Embryonic facial prominence (tissue), 1 donor: ENCODE results near the gene SIVA1.
"Not testable (repeated sequence)": the region's sequence is repeated elsewhere in the genome, so short reads cannot be mapped to it uniquely, and the experiment has no call there.

ENCODE experiments used
- DNase-seq: peaks from one replicate; pipeline ENCODE4 v3.0.0-alpha.2; 2016; ENCODE audit errors: extremely low spot score

Gene SIVA1

DNA sequence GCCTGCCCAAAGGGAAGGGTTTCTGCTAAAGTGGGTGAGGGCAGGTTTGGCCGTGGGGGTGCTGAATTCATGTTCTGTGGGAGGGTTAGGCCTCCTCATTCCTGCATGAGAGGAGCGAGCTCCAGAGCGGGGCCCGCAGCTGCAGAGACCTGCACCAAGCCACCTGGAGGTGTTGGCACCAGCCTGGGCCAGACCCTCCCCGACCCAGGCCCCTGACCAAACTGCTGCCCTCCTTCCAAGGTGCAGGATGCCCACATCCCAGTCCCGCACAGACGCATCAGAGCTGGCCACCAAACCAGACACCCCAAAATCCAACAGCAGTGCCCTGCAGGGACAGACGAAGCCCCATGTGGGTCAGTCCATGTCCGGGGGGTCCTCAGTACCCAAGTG, 18.4 kb upstream of the SIVA1 start:
- no peak for DNase-seq

DNA sequence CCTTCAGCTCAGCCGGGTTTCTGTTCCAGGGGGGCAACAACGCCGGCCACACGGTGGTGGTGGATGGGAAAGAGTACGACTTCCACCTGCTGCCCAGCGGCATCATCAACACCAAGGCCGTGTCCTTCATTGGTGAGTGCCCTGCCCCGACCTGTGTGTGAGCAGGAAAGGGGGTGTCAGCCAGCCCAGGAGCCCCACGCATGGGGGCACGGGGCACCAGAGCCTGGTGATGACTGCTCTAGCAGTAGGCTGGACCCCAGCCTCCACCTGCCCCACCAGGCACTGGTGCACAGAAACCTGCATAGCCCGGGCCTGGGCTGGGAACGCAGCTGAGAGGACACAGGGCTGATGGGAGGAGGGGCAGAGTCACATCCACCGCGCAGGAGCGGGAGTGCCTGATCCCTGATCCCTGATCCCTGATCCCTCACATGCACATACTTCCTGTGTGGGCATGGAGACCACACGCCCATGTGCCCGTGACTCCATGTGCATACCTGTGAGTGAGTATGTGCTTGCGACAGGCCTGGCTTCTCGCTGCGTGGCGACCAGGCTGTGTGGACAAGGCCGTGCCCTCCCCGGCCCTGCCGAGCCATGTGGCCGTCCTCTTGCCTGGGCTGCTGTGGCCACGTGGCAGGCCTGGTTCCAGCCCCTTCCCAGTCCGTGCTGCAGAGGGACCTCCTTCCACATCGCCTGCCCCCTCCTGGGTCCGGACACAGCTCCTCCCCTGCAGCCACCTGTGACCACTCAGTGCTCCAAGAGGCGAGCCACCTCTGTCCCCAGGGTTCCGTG, 17.8 kb upstream of the SIVA1 start:
- no peak for DNase-seq

DNA sequence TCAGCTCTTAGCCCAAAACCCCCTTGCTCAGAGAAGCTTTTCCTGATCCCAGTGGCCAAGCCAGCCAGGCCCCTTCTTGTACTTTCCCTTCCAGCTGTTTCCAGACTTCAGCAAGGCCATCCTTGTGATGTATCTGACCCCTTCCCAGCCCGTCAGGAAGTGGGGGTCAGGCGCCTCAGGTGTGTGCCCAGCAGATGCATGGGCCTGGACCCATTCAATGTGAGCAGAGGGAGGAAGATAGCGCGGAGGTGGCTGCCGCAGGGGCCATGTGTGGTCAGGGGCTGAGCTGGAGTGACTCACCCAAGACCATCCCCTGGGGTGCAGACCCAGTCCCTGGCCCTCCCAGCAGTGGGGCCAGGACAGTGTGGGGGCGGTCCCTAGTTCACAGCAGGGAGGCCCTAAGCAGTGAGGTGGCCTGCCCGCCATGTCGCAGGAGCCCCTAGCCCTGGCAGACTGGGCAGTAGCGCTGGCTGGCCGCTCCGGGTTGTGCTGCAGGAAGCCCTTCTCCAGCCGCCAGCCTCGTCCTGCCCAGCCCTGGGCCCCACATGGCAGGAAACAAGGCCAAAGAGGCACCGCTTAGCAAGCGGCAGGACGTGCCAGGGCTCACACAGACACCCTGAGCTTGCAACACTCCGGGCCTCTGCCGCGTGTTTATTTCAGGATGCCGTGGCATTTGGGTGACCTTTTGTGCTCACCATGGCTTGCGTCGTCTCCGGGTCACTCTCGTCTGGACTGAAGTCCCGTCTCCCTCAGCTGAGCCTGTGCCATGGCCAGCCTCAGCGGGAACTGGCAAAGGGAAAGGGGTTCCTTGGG, 16.9 kb upstream of the SIVA1 start:
- no peak for DNase-seq

DNA sequence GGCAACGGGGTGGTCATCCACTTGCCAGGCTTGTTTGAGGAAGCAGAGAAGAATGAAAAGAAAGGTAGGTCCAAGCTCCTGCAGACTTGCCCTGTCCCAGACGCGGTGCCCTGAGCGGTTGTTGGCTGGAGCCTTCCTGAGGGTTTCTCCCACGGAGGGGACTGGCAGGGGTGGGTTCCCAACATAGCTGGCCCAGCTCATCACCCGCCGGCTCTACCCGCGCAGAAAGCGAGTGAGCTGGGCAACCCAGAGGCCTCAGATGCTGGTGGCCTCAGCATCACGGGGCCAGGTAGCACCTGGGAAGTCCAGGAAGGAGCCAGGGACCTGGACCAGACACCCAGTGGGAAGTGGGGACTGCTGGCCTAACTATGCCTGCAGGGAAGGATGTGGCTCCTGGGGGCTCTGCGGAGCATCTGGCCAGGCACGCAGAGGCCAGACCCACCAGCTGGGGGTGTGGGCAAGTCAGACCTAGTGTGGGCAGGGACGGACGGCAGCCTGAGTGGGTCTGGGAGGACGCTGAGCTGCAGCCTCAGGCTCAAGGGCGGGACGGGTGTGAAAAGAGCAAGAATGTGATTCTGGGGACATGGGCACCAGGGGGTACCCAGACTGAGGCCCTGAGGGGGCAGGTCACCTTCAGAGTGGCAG, 14.4 kb upstream of the SIVA1 start:
- no peak for DNase-seq

DNA sequence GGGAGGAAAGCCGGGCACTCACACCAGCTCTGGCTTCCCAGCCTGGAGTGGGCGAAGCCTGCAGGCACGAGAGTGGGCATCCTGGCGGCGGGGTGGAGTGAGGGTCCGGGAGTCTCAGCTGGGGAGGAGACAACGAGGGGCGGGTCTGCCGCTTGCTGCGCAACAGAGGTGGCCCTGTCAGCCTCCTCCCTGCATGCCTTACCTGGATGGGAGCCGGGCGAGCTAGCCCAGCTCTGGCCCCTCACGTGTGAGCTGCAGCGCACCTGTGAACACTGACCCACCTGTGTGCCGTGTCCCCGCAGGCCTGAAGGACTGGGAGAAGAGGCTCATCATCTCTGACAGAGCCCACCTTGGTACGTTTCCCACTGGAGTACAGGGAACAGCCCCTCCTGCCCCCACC, 13.9 kb upstream of the SIVA1 start:
- DNase-seq: no peak

DNA sequence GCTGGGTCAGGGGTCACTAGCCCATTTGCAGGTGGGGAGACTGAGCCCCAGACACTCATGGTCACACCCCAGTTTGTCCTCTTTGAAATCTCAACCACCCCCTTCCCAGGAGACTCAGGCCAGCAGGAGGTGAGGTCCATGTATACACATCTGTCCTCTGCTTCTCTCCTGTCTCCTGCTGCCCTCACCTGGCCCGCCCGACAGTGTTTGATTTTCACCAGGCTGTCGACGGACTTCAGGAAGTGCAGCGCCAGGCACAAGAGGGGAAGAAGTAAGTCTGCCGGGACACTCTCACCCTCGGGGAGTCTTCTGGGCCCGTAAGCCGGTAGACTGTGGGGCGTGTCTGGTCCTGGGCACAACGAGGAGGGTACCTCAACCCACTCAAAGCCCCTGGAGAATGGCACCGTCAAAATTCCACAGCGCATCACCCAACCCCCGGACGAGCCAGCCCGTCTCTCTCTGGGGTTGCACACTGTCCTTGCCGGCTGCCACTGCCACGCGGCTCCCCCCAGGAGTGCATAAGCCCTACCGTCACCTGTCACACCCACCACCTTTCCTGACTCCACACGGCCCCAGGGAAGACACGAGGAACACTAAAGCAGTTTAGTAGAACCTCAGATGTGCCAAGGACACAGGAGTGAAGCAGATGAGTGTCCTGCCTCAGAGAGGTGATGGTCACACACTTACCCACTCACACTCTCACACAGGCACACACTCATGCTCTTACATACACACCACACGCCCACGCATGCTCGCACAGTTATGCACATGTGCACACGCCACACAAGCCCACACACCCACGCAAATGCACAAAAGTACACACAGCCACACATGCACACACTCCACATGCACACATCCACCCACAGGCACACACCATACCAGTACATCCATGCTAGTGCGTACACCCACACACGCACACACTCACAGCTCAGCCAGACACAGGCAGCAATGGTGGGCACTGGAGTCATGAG, 13.1 kb upstream of the SIVA1 start:
- no peak for DNase-seq

DNA sequence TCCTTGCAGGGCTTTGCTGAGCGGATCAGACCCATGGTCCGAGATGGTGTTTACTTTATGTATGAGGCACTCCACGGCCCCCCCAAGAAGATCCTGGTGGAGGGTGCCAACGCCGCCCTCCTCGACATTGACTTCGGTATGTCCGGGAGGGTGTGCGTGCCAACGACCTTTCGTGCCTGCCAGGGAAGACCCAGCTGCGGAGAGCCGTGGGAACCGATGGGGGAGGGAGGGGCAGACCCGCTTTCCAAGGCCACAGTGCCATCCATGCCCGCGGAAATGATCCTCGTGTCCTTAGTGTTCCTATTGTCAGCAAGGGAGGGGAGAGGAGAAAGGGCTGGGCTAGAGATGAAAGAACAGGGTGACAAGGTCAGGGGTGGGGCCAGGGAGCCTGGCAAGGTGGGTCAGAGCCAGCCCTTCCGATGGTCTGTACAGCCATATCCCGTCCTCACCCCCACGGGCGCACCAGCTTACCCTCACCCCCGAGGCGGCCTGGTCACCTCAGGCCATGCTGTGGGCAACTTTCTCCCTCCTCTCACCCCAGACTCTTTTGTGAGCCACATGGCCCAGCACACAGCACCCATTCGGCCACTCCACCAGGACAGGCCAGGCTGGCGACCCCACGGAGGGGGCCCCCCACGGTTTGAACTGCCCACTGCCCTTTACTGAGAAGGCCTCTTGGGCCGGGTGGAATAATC, 11.7 kb upstream of the SIVA1 start:
- no peak for DNase-seq

DNA sequence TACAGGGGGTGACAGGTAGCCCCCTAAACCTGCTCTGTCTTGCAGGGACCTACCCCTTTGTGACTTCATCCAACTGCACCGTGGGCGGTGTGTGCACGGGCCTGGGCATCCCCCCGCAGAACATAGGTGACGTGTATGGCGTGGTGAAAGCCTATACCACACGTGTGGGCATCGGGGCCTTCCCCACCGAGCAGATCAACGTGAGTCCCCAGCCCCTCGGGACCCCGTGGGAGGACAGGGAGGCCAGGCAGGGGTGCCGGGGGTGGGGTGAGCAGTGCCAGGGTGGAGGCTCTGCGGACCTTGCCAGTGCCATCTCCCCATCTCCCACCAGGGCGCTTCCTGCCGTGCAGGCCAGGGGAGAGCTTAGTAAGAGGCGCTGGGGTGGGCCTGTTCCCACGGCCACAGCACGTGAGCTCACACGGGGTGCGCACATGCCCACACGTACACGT, 11.1 kb upstream of the SIVA1 start:
- no peak for DNase-seq

DNA sequence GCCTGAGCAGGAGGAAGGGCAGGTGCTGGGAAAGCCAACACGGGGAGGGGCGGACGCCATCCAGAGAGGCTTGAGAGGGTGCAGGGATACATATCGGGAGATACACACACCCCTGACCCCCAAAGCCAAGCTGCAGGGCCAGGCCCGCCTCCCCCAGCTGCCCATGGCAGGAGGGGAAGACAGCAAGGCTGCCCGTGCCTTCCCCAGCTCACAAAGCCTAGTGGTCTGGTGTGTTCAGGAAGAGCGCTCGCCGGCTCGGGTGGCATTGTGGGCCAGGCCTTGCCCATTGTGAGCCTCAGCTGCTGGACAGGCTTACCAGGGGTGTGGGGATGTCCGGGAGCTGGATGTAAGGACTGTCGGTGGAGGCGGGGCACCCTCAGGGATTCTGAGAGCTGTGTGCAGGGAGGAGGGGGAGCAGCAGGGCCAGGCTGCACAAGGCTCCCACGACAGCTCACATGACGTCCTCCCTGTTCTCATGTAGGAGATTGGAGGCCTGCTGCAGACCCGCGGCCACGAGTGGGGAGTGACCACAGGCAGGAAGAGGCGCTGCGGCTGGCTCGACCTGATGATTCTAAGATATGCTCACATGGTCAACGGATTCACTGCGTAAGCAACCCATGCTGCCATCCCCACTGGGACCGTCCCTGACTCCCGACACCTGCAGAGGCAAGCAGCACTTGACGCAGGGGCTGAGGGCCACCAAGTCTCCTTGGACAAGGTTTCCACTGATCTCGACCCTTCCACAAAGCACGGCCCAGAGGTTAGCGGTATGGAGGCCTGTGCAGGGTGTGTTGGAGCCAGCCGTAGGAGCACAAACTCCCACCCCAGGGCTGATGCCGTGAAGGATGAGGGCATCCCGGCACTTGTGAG, 10.1 kb upstream of the SIVA1 start:
- DNase-seq: no peak

DNA sequence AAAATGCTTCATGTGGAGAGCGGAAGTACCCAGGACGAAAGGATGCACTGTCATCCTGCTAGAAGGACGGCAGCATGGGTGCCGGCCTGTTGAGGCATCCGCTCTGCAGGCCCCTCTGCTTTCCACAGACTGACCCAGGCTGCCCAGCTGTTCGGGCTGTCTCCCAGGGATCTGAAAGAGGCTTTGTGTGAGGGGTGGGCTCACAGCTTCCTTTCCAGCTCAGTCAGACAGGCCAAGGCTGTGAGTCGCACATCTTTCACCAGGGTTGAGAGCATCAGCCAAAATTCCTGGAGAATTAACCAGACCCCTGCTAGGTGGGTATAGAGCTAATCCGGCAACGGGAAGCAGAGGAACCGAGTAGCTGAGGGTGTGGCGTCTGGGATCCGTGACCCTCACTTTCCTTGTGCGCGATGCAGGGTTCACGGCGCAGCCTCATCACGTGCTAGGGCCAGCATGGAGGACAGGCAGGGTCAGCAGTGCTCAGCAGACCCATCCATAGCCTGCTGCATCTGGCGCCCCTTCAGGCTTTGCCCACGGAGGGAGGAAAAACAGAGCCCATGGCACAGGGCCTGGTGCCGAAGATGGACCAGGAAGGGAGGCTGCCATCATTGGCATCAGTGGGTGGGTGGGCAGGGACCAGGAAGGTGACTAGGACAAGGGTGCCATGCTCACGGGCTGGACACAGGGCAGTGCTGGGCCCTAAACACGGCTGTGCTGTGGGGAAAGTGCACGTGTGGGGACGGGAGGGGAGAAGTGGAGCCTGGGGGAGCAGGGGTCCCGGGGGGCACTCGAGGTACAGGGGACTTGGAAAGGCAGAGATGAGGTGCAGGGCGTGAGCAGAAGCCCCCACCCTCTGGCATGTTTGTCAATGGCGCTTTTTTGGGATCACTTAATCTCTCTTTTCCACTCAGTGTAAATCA, 9.2 kb upstream of the SIVA1 start:
- no peak for DNase-seq

DNA sequence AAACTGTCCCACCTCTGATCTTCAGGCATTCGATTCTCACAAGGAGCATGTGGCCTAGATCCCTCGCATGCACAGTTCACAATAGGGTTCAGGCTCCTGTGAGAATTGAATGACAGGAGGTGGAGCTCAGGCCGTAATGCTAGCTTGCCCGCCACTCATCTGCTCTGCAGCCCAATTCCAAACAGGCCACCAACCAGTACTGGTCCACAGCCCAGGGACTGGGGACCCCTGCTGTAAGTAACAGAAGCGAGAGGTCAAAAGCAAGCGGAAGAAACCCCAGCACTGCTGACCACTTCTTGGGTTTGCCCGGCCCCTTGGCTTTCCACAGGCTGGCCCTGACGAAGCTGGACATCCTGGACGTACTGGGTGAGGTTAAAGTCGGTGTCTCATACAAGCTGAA, 8.5 kb upstream of the SIVA1 start:
- no peak for DNase-seq

DNA sequence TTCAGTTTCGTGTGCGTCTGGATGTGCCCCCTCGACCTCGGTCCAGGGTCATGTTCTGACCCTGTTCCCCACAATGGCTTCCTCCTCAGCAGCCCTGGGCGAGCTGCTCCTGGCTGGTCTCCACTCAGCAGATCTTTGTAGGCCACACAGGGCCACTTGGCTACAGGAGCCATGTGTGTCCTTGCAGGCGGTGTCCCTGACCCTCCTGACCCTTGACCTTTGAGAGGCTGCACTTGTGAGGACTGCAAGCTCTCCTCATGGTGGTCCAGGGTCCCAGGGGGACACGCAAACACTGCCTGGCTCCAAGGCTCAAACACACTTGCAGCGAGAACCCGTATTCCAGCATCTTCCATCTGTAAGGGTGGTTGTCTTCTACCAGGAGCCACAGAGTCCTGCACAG, 7.5 kb upstream of the SIVA1 start:
- no peak for DNase-seq

DNA sequence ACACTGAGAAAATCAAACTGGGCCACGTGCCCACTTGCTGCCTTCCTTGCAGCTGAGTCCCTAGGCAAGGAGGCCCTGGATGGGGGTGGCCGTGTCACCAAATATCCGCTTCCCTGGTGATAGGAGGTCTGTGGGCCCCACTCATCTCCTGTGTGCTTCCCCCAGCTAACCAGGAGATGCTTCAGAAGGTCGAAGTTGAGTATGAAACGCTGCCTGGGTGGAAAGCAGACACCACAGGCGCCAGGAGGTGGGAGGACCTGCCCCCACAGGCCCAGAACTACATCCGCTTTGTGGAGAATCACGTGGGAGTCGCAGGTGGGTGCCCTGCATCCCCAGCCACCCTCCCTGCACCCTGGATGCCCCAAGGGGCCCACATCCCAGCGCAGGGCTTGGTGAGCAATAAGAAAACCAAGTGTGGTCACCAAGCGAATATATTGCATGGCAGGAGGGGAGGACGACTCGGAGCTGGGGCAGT, 6.8 kb upstream of the SIVA1 start:
- DNase-seq: no peak

DNA sequence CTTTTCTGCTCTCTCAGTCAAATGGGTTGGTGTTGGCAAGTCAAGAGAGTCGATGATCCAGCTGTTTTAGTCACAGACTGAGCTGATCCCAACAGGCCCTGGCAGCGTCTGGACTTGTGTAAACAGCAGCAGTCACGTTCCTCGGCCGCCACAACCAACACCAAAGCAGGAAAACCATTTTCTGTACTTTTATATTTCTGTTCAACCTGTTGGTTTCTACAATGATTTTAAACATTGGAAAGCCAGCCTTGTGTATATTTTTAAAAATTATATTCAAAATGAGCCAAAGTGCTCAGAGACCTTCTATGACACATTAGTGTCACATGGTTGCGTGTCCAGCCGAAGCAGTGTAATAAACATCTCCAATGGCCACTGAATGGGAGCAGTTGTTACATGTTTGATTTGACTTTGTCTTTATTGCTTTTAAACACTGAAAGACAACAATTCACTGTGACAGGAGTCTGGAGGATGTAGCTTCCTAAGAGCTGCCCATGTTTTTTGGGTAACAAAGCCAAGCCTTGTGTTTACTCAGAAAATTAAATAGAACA, 5.9 kb upstream of the SIVA1 start:
- no peak for DNase-seq

DNA sequence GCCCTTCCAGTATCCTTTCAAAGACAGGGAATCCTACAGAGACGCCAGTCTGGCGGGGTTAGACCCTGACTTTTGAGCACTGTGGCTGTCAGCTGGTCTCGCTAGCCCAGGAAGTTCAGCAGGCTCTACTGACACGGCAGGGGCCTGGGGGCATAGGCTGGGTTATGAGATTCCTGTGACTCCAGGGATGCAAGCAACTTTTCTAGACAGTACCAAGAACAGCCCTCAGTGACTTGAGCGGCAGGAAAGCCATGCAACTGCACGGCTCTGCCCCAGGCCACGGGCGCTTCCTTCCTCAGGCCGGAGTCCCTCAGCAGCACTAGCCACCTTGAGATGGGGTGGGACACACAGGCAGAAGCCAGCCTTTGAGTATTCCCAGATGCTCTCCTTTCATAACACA, 5.1 kb upstream of the SIVA1 start:
- DNase-seq: no peak

DNA sequence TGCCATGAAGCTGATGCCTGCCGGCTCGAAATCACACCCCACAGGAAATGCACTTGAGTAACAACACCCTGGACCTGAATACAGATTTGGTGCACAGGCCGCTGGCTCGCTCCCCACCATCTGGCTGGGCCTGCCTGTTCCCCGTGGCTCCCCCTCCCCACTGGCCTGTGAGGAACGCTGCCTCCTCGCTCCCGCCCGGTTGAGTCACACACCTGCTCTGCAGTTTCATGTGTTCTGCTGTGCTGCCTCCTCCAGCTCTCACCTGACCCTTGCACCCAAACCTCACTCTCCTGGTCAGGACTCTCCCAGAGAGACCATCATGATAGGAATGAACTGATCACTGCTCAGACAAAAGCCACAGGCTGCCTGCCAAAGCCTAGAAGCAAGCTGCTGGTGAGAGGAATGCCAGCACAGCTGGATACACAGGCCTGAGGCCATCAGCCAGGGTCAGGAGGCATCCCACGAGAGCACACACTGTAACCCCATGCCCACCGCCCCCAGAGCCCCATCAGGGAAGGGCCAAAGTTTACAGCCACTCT, 3.8 kb upstream of the SIVA1 start:
- no peak for DNase-seq

DNA sequence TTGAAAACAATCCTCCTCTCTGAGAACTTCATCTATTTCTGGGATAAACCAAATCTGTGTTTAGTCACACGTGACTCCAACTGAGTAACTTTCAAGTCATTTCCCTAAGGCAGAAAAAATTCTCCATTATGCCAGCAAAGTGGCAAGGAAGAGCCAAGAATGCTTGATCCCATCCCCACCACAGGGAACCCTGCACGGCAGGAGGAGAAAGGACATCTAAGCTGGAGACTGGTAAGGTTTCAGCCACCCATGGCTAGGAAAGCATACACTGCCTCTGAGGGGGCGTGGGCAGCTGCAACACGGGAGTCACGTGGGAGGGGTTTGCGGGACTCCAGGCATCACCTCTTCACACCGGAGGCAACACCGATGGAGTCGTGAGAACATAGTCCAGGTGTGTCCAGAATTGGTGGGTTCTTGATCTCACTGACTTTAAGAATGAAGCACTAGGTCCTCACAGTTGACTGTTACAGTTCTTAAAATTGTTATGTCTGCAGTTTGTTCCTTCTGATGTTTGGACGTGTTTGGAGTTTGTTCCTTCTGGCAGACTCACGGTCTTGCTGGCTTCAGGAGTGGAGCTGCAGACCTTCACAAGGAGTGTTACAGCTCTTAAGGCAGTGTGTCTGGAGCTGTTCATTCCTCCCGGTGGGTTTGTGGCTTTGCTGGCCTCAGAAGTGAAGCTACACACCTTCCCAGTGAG, 2.7 kb upstream of the SIVA1 start:
- no peak for DNase-seq

DNA sequence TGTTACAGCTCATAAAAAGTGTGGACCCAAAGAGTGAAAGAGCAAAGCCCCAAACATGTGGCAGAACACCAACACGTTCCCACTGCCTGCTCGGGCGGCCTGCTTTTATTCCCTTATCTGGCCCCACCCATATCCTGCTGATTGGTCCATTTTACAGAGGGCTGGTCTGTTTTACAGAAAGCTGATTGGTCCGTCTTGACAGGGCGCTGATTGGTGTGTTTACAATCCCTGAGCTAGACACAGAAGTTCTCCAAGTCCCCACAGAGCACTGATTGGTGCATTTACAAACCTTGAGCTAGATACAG, 2.2 kb upstream of the SIVA1 start:
- not testable (repeated sequence) for DNase-seq
